Common myeloid progenitor, CD34-positive (primary cell): ENCODE data around the gene MED15.

Experiments
- CTCF ChIA-PET: fragments of 350-600 bp; sonication (Branson Sonifier 250); formaldehyde crosslinking; loops from one replicate; lab custom pipeline; 2021; ENCODE audit warnings: antibody characterized with exemption; lab: Charles Lee
- POLR2A ChIA-PET: fragments of 350-600 bp; sonication (Branson Sonifier 250); formaldehyde crosslinking; loops from one replicate; lab custom pipeline; 2021; ENCODE audit warnings: antibody characterized with exemption; lab: Charles Lee
- DNase-seq, 3 donors: peaks; one replicate each; pipeline versions ENCODE4 v3.0.0 to v3.0.0-alpha.2; 2013
- H3K27ac ChIP-seq, 2 experiments: 1 replicate in 1 of 2; 2 replicates in 1 of 2; pipeline ENCODE4 v1.7.0; 2013; ENCODE audit warnings: inconsistent platforms in 2 of 2, low read length in 2 of 2, mild to moderate bottlenecking in 2 of 2, low read depth in 1 of 2, moderate library complexity in 1 of 2; ENCODE audit not compliant: severe bottlenecking in 2 of 2, insufficient read depth in 1 of 2, poor library complexity in 1 of 2
- H3K27me3 ChIP-seq, 5 experiments: replicated peaks in 2 of 5; 1 replicate in 3 of 5; 2 replicates in 2 of 5; pipeline versions ENCODE4 v1.6.1 to v1.7.0; 2013; ENCODE audit warnings: low read length in 4 of 5, mild to moderate bottlenecking in 2 of 5, moderate library complexity in 2 of 5, inconsistent platforms in 1 of 5; ENCODE audit not compliant: insufficient read depth in 5 of 5, control insufficient read depth in 4 of 5
- H3K36me3 ChIP-seq, 4 experiments: 1 replicate in 2 of 4; 2 replicates in 2 of 4; pipeline versions ENCODE4 v1.6.1 to v1.7.0; 2013; ENCODE audit warnings: low read length in 3 of 4, control low read depth in 1 of 4, mild to moderate bottlenecking in 1 of 4; ENCODE audit not compliant: control insufficient read depth in 4 of 4, insufficient read depth in 4 of 4
- H3K4me1 ChIP-seq, 4 experiments: 1 replicate in 3 of 4; 2 replicates in 1 of 4; pipeline versions ENCODE4 v1.6.1 to v1.7.1; 2013; ENCODE audit warnings: low read length in 3 of 4, mild to moderate bottlenecking in 3 of 4, control low read depth in 1 of 4, inconsistent platforms in 1 of 4, moderate library complexity in 1 of 4; ENCODE audit not compliant: control insufficient read depth in 4 of 4, insufficient read depth in 4 of 4; ENCODE audit errors: control extremely low read depth in 1 of 4
- H3K4me3 ChIP-seq, 7 experiments: 1 replicate in 4 of 7; 2 replicates in 3 of 7; pipeline versions ENCODE4 v1.5.1 to v1.7.0; 2013; ENCODE audit warnings: mild to moderate bottlenecking in 7 of 7, low read length in 6 of 7, moderate library complexity in 6 of 7, inconsistent platforms in 2 of 7, low read depth in 2 of 7, control low read depth in 1 of 7; ENCODE audit not compliant: insufficient read depth in 4 of 7, control insufficient read depth in 1 of 7; ENCODE audit errors: extremely low read depth in 1 of 7
- H3K9me3 ChIP-seq, 5 experiments: 1 replicate in 4 of 5; 2 replicates in 1 of 5; pipeline versions ENCODE4 v1.6.1 to v1.7.1; 2013; ENCODE audit warnings: low read length in 4 of 5, mild to moderate bottlenecking in 2 of 5, inconsistent platforms in 1 of 5, low read depth in 1 of 5, moderate library complexity in 1 of 5; ENCODE audit not compliant: control insufficient read depth in 4 of 5, insufficient read depth in 2 of 5; ENCODE audit errors: control extremely low read depth in 1 of 5
- WGBS: methylation state at CpG from one replicate; pipeline ENCODE4 v1.1.5; 2013; ENCODE audit not compliant: insufficient coverage; 5-methylcytosine and 5-hydroxymethylcytosine counted together

Gene MED15

DNA sequence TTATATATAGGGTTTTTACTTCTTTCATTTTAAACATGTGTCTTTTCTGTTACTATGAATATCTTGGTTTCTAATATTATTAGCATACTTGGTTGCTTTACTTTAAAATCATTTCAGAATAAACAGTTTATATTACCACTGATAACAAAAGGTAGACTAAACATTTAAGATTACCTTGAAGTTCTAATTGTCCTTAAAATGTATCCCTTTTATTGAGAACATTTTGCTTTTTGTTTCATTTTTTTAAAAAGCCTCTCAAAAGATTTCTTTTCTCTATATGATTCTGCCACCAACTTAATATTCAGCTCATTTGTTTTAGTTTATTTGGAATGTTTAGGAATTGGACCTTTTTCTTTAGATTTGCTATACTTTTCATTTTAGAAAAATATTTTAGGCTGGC lies 39.6 kb downstream of the MED15 start:
- DNase-seq = no peak
- CTCF ChIA-PET = interaction anchor here (1.1 to 3.2 kb wide), 3 partner anchors 9 to 20 kb away, joined by 3 to 14 read pairs (median 4); no protein-coding TSS in a partner anchor
- no peak overlapping the region for H3K4me3 ChIP-seq
- no peaks in the 10 kb centered on the region for H3K9me3 ChIP-seq
- H3K36me3 ChIP-seq = peaks cover 8 to 38% (median 27%) of the 10 kb centered on the region in 4 experiments
- H3K27ac ChIP-seq = no peak overlapping the region
- peaks cover 9 to 33% (median 25%) of the 10 kb centered on the region in 4 experiments for H3K4me1 ChIP-seq
- no peaks in the 10 kb centered on the region for H3K27me3 ChIP-seq
- POLR2A ChIA-PET = interaction anchor here (0.7 kb wide), 1 partner anchor 39 kb away, joined by 4 read pairs; the partner anchor contains the start of gene MED15

DNA sequence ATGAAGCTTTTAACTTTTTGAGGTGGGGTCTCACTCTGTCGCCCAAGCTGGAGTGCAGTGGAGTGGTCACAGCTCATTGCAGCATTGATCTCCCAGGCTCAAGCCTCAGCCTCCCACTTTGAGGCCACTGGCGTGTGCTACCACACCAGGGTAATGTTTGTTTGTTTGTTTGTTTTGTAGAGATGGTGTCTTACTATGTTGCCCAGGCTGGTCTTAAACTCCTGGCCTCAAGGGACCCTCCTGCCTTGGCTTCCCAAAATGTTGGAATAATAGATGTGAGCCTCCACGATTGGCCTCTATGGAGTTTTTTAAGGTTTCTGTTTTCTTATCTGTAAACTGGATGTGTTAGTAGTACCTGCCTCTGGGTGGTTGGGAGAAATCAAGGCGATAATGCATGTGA lies 41.4 kb downstream of the MED15 start:
- H3K27ac ChIP-seq = peak overlapping the region in 1 of 2 experiments; percentile 60
- no peaks in the 10 kb centered on the region for H3K9me3 ChIP-seq
- DNase-seq = no peak
- peak overlapping the region in 2 of 7 experiments; percentile 7 to 55 for H3K4me3 ChIP-seq
- H3K4me1 ChIP-seq = peaks cover 9 to 33% (median 25%) of the 10 kb centered on the region in 4 experiments
- CTCF ChIA-PET = interaction anchor here (1.0 to 3.2 kb wide), 3 partner anchors 8 to 19 kb away, joined by 3 to 14 read pairs (median 4); no protein-coding TSS in a partner anchor
- WGBS = 91% methylated on average over 3 of the region's 4 CpGs
- H3K36me3 ChIP-seq = peaks cover 6 to 52% (median 34%) of the 10 kb centered on the region in 4 experiments
- H3K27me3 ChIP-seq = no peaks in the 10 kb centered on the region
- POLR2A ChIA-PET = no interaction called here

DNA sequence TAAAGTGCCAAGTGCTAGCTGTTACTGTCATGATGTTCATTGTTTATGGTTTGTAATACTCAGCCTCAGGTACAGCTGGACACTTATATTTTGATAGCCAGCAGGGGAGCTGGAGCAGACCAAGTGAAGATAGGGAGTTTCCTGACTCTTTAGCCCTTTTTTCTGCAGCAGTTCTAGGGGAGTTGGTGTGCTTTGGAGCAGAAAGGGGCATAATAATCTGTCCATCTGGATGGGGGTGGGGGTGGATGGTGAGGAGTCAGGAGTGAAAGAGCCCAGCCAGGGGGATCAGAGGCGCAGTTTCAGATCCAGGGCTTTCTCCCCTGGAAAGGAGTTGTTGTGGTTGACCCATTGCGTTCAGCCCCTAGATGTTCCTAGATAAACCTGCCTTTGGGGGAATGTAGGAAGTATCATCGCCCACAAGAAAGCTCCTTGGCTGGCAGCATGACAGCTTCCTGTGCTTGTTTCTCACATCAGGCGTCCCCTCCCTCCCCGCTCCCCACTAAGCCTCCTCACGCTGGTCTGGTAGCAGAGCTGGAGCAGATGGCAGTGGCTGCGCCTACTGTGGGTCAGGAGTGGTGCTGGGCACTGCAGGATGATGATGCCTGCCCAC lies 41.9 kb downstream of the MED15 start:
- H3K4me1 ChIP-seq = peaks cover 9 to 33% (median 25%) of the 10 kb centered on the region in 4 experiments
- peak overlapping the region in 1 of 2 experiments; percentile 60 for H3K27ac ChIP-seq
- ChIA-PET CTCF (interaction anchor here (1.0 to 3.2 kb wide), 5 partner anchors 9 to 22 kb away, joined by 3 to 14 read pairs (median 4); no protein-coding TSS in a partner anchor), POLR2A (no interaction called here)
- DNase-seq = peak; percentile 54 to 78 (median 74)
- H3K9me3 ChIP-seq = no peaks in the 10 kb centered on the region
- H3K27me3 ChIP-seq = no peaks in the 10 kb centered on the region
- peaks cover 4 to 53% (median 37%) of the 10 kb centered on the region in 4 experiments for H3K36me3 ChIP-seq
- peak overlapping the region in 4 of 7 experiments; percentile 7 to 55 (median 41) for H3K4me3 ChIP-seq
- whole genome bisulfite sequencing = 4% methylated on average over 4 of the region's 7 CpGs

DNA sequence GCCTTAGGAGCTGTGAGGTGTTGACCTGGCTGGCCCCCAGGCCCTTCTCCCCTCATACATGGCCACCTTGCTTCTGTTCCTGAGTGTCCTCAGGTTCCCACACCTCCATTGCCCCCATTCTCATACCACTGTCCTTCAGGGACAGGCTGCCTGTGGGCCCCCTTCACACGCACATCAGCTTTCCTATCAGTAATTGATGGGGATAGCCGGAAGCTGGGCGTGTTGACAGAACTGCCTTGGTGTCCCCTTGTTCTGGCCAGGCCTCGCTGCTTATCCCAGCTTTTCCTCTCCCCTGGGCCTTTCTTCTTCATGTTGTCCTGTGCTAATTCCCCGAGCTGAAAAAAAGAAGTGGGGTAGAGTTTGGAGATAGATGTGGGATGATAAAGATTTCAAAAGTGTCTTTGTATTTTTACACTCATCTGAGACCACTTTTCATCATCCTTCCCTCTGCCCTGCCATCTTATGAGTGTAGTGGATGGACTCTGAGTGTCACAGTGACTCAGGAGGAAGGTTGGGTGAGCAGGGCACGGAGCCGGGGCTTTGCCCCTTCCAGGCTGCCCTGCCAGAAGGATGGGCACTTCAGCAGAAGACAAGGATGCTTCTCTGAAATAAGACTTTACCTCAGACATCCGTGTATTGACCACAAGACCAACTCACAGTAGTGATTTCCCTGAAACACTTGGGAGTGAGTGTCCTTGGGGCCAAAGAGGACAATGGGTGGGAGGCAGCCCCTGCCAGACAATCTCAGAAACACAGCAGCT lies 42.8 kb downstream of the MED15 start:
- CTCF ChIA-PET = interaction anchor here (1.0 to 3.2 kb wide), 4 partner anchors 10 to 21 kb away, joined by 3 to 14 read pairs (median 4); no protein-coding TSS in a partner anchor
- H3K27ac ChIP-seq = peak overlapping the region in 1 of 2 experiments; percentile 60
- peaks cover 9 to 33% (median 25%) of the 10 kb centered on the region in 4 experiments for H3K4me1 ChIP-seq
- DNase-seq = no peak
- H3K27me3 ChIP-seq = no peaks in the 10 kb centered on the region
- WGBS = 100% methylated on average over 3 of the region's 8 CpGs
- H3K4me3 ChIP-seq = peak overlapping the region in 1 of 7 experiments; percentile 55
- H3K9me3 ChIP-seq = no peaks in the 10 kb centered on the region
- POLR2A ChIA-PET = no interaction called here
- H3K36me3 ChIP-seq = peaks cover 4 to 56% (median 40%) of the 10 kb centered on the region in 4 experiments

DNA sequence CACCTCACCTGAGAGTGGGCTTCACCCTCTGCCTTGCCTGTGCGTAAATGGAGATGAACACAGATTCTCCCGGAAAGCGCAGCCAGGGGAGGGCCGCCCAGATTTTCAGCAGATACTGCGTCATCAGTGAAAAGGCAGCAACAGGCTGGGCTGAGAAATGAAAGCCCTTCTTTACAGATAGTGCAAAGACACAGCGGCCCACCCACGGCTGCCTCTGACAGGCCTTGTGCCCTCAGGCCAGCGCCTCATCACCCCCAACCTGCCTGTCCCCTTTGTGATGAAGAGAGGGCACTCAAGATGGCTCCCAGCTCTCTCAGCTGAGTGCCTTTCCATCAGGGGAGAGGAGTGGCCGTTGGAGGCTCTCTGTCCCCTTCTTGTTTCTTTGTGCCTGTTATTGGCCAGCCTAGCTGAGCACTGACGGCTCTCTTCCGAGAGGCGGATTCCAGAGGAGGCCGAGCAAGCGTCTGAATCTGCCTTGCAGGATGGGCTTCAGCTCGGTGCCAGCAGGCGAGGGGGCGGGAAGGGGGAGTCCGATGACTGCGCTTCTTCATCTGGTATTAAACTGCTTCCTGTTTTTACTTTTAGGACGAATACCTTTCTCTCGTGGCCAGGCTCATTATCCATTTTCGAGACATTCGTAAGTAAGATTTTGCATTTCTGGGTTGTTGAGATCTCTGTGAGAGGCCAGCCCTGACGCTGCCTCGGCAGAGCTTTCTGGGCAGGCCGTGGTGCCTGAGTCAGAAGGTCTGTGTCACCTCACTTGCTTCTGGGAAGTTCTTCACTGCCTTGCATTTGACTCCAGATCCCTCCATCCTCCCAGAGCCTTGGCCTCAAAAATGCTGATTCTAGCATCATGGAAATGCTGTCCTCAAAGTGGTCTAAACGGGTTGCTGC lies 43.7 kb downstream of the MED15 start:
- peaks cover 4 to 52% (median 40%) of the 10 kb centered on the region in 4 experiments for H3K36me3 ChIP-seq
- H3K4me1 ChIP-seq = peaks cover 9 to 35% (median 27%) of the 10 kb centered on the region in 4 experiments
- peak overlapping the region in 1 of 7 experiments; percentile 3 for H3K4me3 ChIP-seq

DNA sequence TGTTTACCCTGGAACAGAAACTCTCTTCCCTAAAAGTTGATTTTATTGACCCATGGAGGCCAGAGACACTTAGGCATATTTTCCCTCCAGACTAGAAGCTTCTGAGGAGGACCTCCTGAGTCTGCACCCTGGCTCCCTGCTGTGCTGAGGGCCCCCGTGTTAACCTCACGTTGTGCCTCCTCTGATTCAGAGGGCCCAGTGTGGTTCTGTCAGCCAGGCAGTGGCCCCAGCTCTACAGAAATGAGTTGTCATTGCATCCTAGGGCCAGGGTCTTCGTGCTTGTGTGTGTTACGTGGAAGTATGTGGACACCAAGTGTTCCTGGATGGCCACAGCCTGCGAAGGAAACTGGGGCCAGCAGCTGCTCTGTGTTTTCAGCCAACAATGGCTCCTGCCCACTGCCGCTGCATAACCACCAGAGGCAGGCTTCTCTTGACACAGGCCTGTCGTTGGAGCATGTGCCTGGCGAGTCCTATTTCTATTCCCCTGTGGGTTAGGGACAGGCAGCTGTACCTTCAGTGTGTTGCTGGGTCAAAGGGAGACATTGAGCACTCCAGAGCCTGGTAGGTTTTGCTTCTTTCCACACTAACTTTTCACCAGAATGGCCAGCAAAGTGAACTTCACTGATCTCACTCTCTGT lies 44.5 kb downstream of the MED15 start:
- no peak for DNase-seq
- Histone ChIP-seq H3K36me3 (peaks cover 4 to 57% (median 42%) of the 10 kb centered on the region in 4 experiments), H3K27me3 (no peaks in the 10 kb centered on the region), H3K4me3 (no peak overlapping the region), H3K9me3 (no peaks in the 10 kb centered on the region), H3K4me1 (peaks cover 9 to 43% (median 32%) of the 10 kb centered on the region in 4 experiments), H3K27ac (no peak overlapping the region)
- ChIA-PET POLR2A (no interaction called here), CTCF (interaction anchor here (1.5 to 8.4 kb wide), 2 partner anchors 10 to 16 kb away, joined by 4 to 95 read pairs; no protein-coding TSS in a partner anchor)
- WGBS = 91% methylated on average over 8 of the region's 8 CpGs

More for the DNA sequence above, 43.7 kb downstream of the MED15 start:
- ChIA-PET CTCF (interaction anchor here (1.9 to 8.4 kb wide), 2 partner anchors 17 to 19 kb away, joined by 4 to 95 read pairs; no protein-coding TSS in a partner anchor), POLR2A (no interaction called here)
- Histone ChIP-seq H3K27me3 (no peaks in the 10 kb centered on the region), H3K9me3 (no peaks in the 10 kb centered on the region), H3K27ac (no peak overlapping the region)
- DNase-seq = peak in 2 of 3 donors; percentile 52 to 69
- WGBS = 64% methylated on average over 27 of the region's 27 CpGs
